ENCODE data around the gene LAMTOR3. TPM values are rescaled to one million over a fixed set of nuclear protein-coding genes. Genes with fewer than 3 reads are reported as not detected.

Gene LAMTOR3
- total RNA-seq, 1 experiment from 2014 or later = 33.6 TPM

- BruUV-seq (replicated peaks) = no TSS peak
- Mint-ChIP-seq H3K4me1 (ENCODE audit: low read depth, unreplicated experiment) (no peaks in the 10 kb centered on the region), H3K27me3 (ENCODE audit: insufficient read depth, unreplicated experiment) (peaks cover 19% of the 10 kb centered on the region), H3K4me3 (ENCODE audit: unreplicated experiment) (no peak overlapping the region), H3K36me3 (ENCODE audit: insufficient read depth, unreplicated experiment) (no peaks in the 10 kb centered on the region), H3K9me3 (ENCODE audit: unreplicated experiment) (no peaks in the 10 kb centered on the region), H3K27ac (ENCODE audit: unreplicated experiment) (no peak overlapping the region)
- no peaks in the 10 kb centered on the region for H3K36me3 ChIP-seq (ENCODE audit: control insufficient read depth, insufficient read depth, low read length)
- ChIA-PET CTCF (no interaction called here), POLR2A (no interaction called here)
- no peaks in the 10 kb centered on the region for H3K4me1 ChIP-seq
- intact Hi-C loops (cut with micrococcal nuclease; ENCODE audit: unreplicated experiment) = no loop called here
- peaks cover 1% of the 10 kb centered on the region; the same call in 1 of the 2 replicates for H3K27me3 ChIP-seq (replicated peaks; ENCODE audit: control insufficient read depth, insufficient read depth, low read length)
- DNase-seq = no peak
- H3K4me3 ChIP-seq (ENCODE audit: low read depth, low read length) = no peak overlapping the region
- TF ChIP-seq, protein P1, sequence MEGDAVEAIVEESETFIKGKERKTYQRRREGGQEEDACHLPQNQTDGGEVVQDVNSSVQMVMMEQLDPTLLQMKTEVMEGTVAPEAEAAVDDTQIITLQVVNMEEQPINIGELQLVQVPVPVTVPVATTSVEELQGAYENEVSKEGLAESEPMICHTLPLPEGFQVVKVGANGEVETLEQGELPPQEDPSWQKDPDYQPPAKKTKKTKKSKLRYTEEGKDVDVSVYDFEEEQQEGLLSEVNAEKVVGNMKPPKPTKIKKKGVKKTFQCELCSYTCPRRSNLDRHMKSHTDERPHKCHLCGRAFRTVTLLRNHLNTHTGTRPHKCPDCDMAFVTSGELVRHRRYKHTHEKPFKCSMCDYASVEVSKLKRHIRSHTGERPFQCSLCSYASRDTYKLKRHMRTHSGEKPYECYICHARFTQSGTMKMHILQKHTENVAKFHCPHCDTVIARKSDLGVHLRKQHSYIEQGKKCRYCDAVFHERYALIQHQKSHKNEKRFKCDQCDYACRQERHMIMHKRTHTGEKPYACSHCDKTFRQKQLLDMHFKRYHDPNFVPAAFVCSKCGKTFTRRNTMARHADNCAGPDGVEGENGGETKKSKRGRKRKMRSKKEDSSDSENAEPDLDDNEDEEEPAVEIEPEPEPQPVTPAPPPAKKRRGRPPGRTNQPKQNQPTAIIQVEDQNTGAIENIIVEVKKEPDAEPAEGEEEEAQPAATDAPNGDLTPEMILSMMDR (IDR thresholded peaks at IDR 0.05; ENCODE audit: insufficient read depth in 1 of 2, low read depth in 1 of 2, low read length in 1 of 2, severe bottlenecking in 1 of 2, unreplicated experiment in 1 of 2) = no peak
- H3K9me3 ChIP-seq = no peaks in the 10 kb centered on the region
These were observed 38.1 kb downstream of the LAMTOR3 start for GRCh38 chr4:99856166-99856565.

- POLR2A ChIA-PET = no interaction called here
These were observed 38.5 kb downstream of the LAMTOR3 start for GRCh38 chr4:99855678-99856077.

DNA sequence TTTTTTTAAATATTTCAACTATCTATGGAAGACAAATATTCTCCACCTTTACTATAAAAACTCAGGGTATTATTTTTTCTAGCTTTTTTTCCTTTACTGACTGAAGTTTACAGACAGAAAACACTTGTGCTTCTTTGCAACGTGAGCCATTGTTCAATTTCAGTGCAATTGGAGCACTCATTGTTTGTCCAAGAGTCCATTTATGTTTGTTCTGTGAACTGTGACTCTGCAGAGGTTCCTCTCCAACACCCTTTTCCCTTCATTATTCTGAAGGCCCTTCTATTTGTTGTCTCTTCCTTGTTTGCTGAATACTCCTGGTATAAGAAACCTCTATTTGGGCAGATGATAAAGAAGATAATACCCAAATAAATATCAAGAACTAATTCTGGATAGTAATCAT lies 40.2 kb downstream of the LAMTOR3 start:
- BruUV-seq (replicated peaks) = no TSS peak
- Mint-ChIP-seq H3K27me3 (ENCODE audit: insufficient read depth, unreplicated experiment) (peaks cover 15% of the 10 kb centered on the region), H3K36me3 (ENCODE audit: insufficient read depth, unreplicated experiment) (no peaks in the 10 kb centered on the region), H3K4me3 (ENCODE audit: unreplicated experiment) (no peak overlapping the region), H3K9me3 (ENCODE audit: unreplicated experiment) (no peaks in the 10 kb centered on the region), H3K4me1 (ENCODE audit: low read depth, unreplicated experiment) (no peaks in the 10 kb centered on the region), H3K27ac (ENCODE audit: unreplicated experiment) (no peak overlapping the region)
- POLR2A ChIA-PET = no interaction called here
- CTCF ChIA-PET = no interaction called here
- H3K36me3 ChIP-seq (ENCODE audit: control insufficient read depth, insufficient read depth, low read length) = no peaks in the 10 kb centered on the region
- TF ChIP-seq, protein P1 (IDR thresholded peaks at IDR 0.05; ENCODE audit: insufficient read depth in 1 of 2, low read depth in 1 of 2, low read length in 1 of 2, severe bottlenecking in 1 of 2, unreplicated experiment in 1 of 2) = no peak
- intact Hi-C loops (cut with micrococcal nuclease; ENCODE audit: unreplicated experiment) = no loop called here
- peaks cover 1% of the 10 kb centered on the region; the same call in 1 of the 2 replicates for H3K27me3 ChIP-seq (replicated peaks; ENCODE audit: control insufficient read depth, insufficient read depth, low read length)
- H3K4me3 ChIP-seq (ENCODE audit: low read depth, low read length) = no peak overlapping the region
- no peaks in the 10 kb centered on the region for H3K4me1 ChIP-seq
- no peaks in the 10 kb centered on the region for H3K9me3 ChIP-seq
- no peak for DNase-seq

More at GRCh38 chr4:99855678-99856077, 38.5 kb downstream of the LAMTOR3 start:
- CTCF ChIA-PET = no interaction called here
- DNase-seq = no peak
- H3K4me1 Mint-ChIP-seq (ENCODE audit: low read depth, unreplicated experiment) = no peaks in the 10 kb centered on the region
- H3K36me3 Mint-ChIP-seq (ENCODE audit: insufficient read depth, unreplicated experiment) = no peaks in the 10 kb centered on the region
- no peaks in the 10 kb centered on the region for H3K9me3 Mint-ChIP-seq (ENCODE audit: unreplicated experiment)
- BruUV-seq (replicated peaks) = no TSS peak
- H3K4me3 Mint-ChIP-seq (ENCODE audit: unreplicated experiment) = no peak overlapping the region
- no peaks in the 10 kb centered on the region for H3K4me1 ChIP-seq
- no peak overlapping the region for H3K27ac Mint-ChIP-seq (ENCODE audit: unreplicated experiment)
- peaks cover 19% of the 10 kb centered on the region for H3K27me3 Mint-ChIP-seq (ENCODE audit: insufficient read depth, unreplicated experiment)
- TF ChIP-seq, protein P1 (IDR thresholded peaks at IDR 0.05; ENCODE audit: insufficient read depth in 1 of 2, low read depth in 1 of 2, low read length in 1 of 2, severe bottlenecking in 1 of 2, unreplicated experiment in 1 of 2) = no peak
- H3K4me3 ChIP-seq (ENCODE audit: low read depth, low read length) = no peak overlapping the region
- peaks cover 1% of the 10 kb centered on the region; the same call in 1 of the 2 replicates for H3K27me3 ChIP-seq (replicated peaks; ENCODE audit: control insufficient read depth, insufficient read depth, low read length)
- H3K36me3 ChIP-seq (ENCODE audit: control insufficient read depth, insufficient read depth, low read length) = no peaks in the 10 kb centered on the region
- intact Hi-C loops (cut with micrococcal nuclease; ENCODE audit: unreplicated experiment) = no loop called here
- no peaks in the 10 kb centered on the region for H3K9me3 ChIP-seq
